Esophagus muscularis mucosa (tissue), 2 donors: ENCODE data around the gene SRGAP3.

Experiments
- EP300 ChIP-seq: sonication (generic); formaldehyde crosslinking; IDR thresholded peaks from one replicate; pipeline ENCODE4 v1.6.1; 2017; ENCODE audit warnings: antibody characterized with exemption
- POLR2A ChIP-seq: fragments of 450-650 bp; IDR thresholded peaks from one replicate; pipeline ENCODE4 v1.6.1; 2017; ENCODE audit warnings: antibody characterized with exemption, moderate library complexity, mild to moderate bottlenecking, low read depth

DNA sequence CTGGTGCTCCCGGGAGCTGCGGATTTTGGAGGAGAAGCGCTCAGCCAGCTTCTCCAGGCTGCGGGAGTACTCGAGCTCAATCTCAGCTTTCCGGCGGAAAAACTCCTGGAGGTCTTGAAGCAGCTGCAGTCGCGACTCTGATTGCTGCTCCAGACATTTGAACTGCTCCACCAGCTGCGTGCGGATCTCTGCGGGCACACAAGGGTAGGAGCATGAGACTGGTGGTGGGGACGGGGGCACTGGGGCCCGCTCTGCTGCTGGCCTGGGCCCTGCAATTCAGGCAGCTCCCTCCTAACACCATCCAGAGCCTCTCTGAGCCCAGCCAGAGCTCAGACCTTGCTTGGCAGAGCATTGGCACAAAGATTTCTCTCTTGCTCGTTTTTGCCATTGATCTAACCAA, 124.7 kb downstream of the SRGAP3 start:
- TF ChIP-seq POLR2A (no peak), EP300 (no peak)
